K562 (cell line): ENCODE data around the gene ATP6V0A4. TPM values are rescaled to one million over a fixed set of nuclear protein-coding genes. Genes with fewer than 3 reads are reported as not detected.

Source experiments
- ATAC-seq: fragments of 200-7000 bp; cut with Tn5 transposase; 3 replicates; pipeline ENCODE4 v1.9.1; 2020; ENCODE audit warnings: moderate library complexity
- BruUV-seq: library from RNA; stranded (reverse); fragments of 400-500 nt; replicated peaks from 2 replicates; lab custom pipeline; 2021; lab: Mats Ljungman, UMichigan
- CTCF ChIA-PET: fragments of 300-600 bp; formaldehyde crosslinking; extraction: SDS; loops from one replicate; lab custom pipeline; 2021; ENCODE audit warnings: low intra/inter-chr PET ratio; lab: Yijun Ruan, JAX
- POLR2A ChIA-PET: fragments of 300-600, 350-650 bp; sonication (Branson Sonifier 250); formaldehyde crosslinking; extraction: SDS; loops from one replicate; lab custom pipeline; 2021; ENCODE audit warnings: antibody characterized with exemption, inconsistent platforms; lab: Yijun Ruan, JAX
- DNase-seq, 4 experiments: peaks; one replicate each; pipeline versions ENCODE4 v3.0.0 to v3.0.0-alpha.2; 2011 to 2018; ENCODE audit warnings: low spot score in 3 of 4, mixed read lengths in 3 of 4; ENCODE audit errors: extremely low read depth in 1 of 4
- FAIRE-seq: peaks from 2 replicates; lab custom pipeline; 2011; peaks lifted over from hg19 to GRCh38; lab: Jason Lieb, UNC
- H2AFZ ChIP-seq: 2 replicates; pipeline ENCODE4 v1.6.0; 2011; ENCODE audit warnings: low read depth, low read length, control low read depth, inconsistent platforms
- H3K27ac ChIP-seq: fragments of 200-600 bp; 3 replicates; pipeline ENCODE4 v1.8.0; 2011; ENCODE audit warnings: low read depth, mild to moderate bottlenecking, control low read depth, inconsistent platforms, low read length, moderate library complexity, mixed read lengths; ENCODE audit errors: extremely low read depth
- H3K27me3 ChIP-seq, 2 experiments: fragments of 300-600 bp in 1 of 2; 2 replicates in 1 of 2; 3 replicates in 1 of 2; pipeline versions ENCODE4 v1.6.0 to v1.8.0; 2011; ENCODE audit warnings: inconsistent platforms in 2 of 2, low read length in 2 of 2, mild to moderate bottlenecking in 1 of 2, mixed read lengths in 1 of 2, moderate library complexity in 1 of 2; ENCODE audit not compliant: control insufficient read depth in 2 of 2, insufficient read depth in 2 of 2
- H3K36me3 ChIP-seq: fragments of 300-600 bp; 3 replicates; pipeline ENCODE4 v1.8.0; 2011; ENCODE audit warnings: mild to moderate bottlenecking, low read length, inconsistent platforms; ENCODE audit not compliant: control insufficient read depth, insufficient read depth
- H3K4me1 ChIP-seq, 2 experiments: fragments of 200-600 bp in 1 of 2; replicated peaks in 1 of 2; 2 replicates in 1 of 2; 3 replicates in 1 of 2; pipeline versions ENCODE4 v1.5.1 to v1.8.0; 2011; ENCODE audit warnings: inconsistent platforms in 2 of 2, low read length in 2 of 2, mild to moderate bottlenecking in 1 of 2, mixed read lengths in 1 of 2, moderate library complexity in 1 of 2; ENCODE audit not compliant: control insufficient read depth in 2 of 2, insufficient read depth in 2 of 2
- H3K4me2 ChIP-seq: 2 replicates; pipeline ENCODE4 v1.6.1; 2011; ENCODE audit warnings: low read length, control low read depth, inconsistent platforms, mixed read lengths; ENCODE audit not compliant: insufficient read depth
- H3K4me3 ChIP-seq: fragments of 200-600 bp; sonication (generic), shearing (Covaris generic); 2 replicates; pipeline ENCODE4 v1.5.1; 2016; ENCODE audit warnings: control low read depth, inconsistent platforms
- H3K79me2 ChIP-seq: fragments of 200-600 bp; 3 replicates; pipeline ENCODE4 v1.8.0; 2011; ENCODE audit warnings: low read length, inconsistent platforms; ENCODE audit not compliant: control insufficient read depth, insufficient read depth
- H3K9ac ChIP-seq, 2 experiments: 2 replicates each; pipeline versions ENCODE4 v1.6.0 to v1.6.1; 2011; ENCODE audit warnings: low read depth in 2 of 2, low read length in 2 of 2, control low read depth in 1 of 2, inconsistent platforms in 1 of 2, mild to moderate bottlenecking in 1 of 2, mixed read lengths in 1 of 2; ENCODE audit not compliant: insufficient read depth in 1 of 2
- H3K9me1 ChIP-seq: one replicate; pipeline ENCODE4 v1.6.0; 2011; ENCODE audit warnings: inconsistent platforms, mild to moderate bottlenecking, low read length, moderate library complexity; ENCODE audit not compliant: control insufficient read depth, insufficient read depth
- H3K9me3 ChIP-seq: replicated peaks from 2 replicates; pipeline ENCODE4 v1.5.1; 2011; ENCODE audit warnings: low read depth, low read length, inconsistent platforms; ENCODE audit not compliant: control insufficient read depth, insufficient read depth
- H4K20me1 ChIP-seq: replicated peaks from 2 replicates; pipeline ENCODE4 v1.6.1; 2011; ENCODE audit warnings: low read length, inconsistent platforms, mixed read lengths; ENCODE audit not compliant: control insufficient read depth, insufficient read depth
- KAT2B ChIP-seq: IDR thresholded peaks from one replicate; pipeline ENCODE4 v1.6.1; 2012; ENCODE audit warnings: low read depth, mild to moderate bottlenecking, control low read depth, inconsistent platforms, low read length, moderate library complexity
- PRMT5 ChIP-seq: sonication (generic); formaldehyde crosslinking; IDR thresholded peaks from 2 replicates; pipeline ENCODE4 v1.5.0; 2020; ENCODE audit warnings: missing genetic modification reagents
- SMAD4 ChIP-seq: fragments of 250-450 bp; sonication (Bioruptor Pico); conservative IDR thresholded peaks from 2 replicates; pipeline ENCODE4 v1.8.0; 2021; ENCODE audit warnings: inconsistent platforms, mild to moderate bottlenecking, moderate library complexity
- TSC22D4 ChIP-seq: fragments of 450-650 bp; IDR thresholded peaks from 2 replicates; pipeline ENCODE4 v1.6.1; 2016; ENCODE audit warnings: missing genetic modification characterization, missing biosample characterization, control low read depth
- WGBS: fragments of 100-300 bp; shearing (Covaris generic); methylation state at CpG from one replicate; pipeline ENCODE4 v1.1.6; 2016; ENCODE audit warnings: low coverage, mixed read lengths; ENCODE audit not compliant: insufficient coverage; ENCODE audit errors: missing lambda C conversion rate; 5-methylcytosine and 5-hydroxymethylcytosine counted together
- in situ Hi-C: fragments of 300-500 bp; cut with MboI; formaldehyde crosslinking; loops from 4 replicates; pipeline ENCODE4 v1.15.0; 2018; ENCODE audit warnings: inconsistent platforms, mixed read lengths
- intact Hi-C: fragments of 100-400 bp; cut with micrococcal nuclease; formaldehyde crosslinking; loops from 2 replicates; pipeline ENCODE4 v1.14.2; 2022
- polyA plus RNA-seq, 8 experiments: library from polyadenylated mRNA; depleted of rRNA in 4 of 8; stranded (reverse) in 5 of 8; unstranded in 3 of 8; fragments of >200 nt; fragmentation: Nextera tagmentation in 2 of 8; fragmentation: Illumina TruSeq in 1 of 8; extraction: Ambion mirVana in 2 of 8; extraction: Trizol in 1 of 8; gene quantifications; 2 replicates each; pipeline versions ENCODE4 v1.2.1 to v1.2.3, GENCODE V29; 2011 to 2014; ENCODE audit warnings: inconsistent platforms in 1 of 8, missing spikeins in 1 of 8
- total RNA-seq, 7 experiments: library from RNA; depleted of rRNA in 6 of 7; stranded (reverse); fragments of >200 nt in 6 of 7; fragmentation: Illumina TruSeq in 2 of 7; extraction: Trizol in 2 of 7; gene quantifications; 2 replicates each; pipeline versions ENCODE4 v1.2.1 to v1.2.3, GENCODE V29; 2011 to 2021; ENCODE audit warnings: low replicate concordance in 1 of 7
- TF ChIP-seq, protein P1 (sequence below): fragments of 200-600 bp; sonication (generic); IDR thresholded peaks from one replicate; pipeline ENCODE4 v1.6.1; 2012; ENCODE audit warnings: mild to moderate bottlenecking, low read depth, low read length, inconsistent platforms
- TF ChIP-seq, protein P2 (sequence below): fragments of 150-350 bp; IDR thresholded peaks from 2 replicates; pipeline ENCODE4 v1.6.1; 2014; ENCODE audit warnings: low read depth, mild to moderate bottlenecking, low read length, borderline replicate concordance

Gene ATP6V0A4
- total and polyA plus RNA-seq, 9 of the 15 experiments (the other 6 are each of a cell fraction or from before 2014, with no cell fraction given): 0.03 TPM; not detected in 8

DNA sequence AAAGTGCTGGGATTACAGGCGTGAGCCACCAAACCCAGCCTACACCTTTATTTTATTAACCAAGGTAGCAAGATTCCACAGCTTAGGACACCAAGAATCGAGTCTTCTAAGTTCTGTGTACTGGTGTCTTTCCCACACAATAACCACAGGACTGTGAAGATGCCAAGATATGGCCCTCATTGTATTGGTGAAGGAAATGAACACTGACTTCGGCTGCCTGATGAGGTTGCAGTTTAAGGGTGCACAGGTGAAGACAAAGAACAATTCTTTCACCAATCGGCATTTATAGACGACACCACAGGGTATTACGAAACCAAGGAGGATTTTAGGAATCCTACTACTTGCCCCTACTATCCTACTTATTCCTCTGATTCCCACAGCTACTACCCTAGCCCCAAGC lies 49.3 kb downstream of the ATP6V0A4 start:
- H3K27me3 ChIP-seq: peaks cover 45 to 65% of the 10 kb centered on the region in 2 experiments
- DNase-seq (no peak), FAIRE-seq (no peak), ATAC-seq (no peak)
- H3K4me2 ChIP-seq: no peak overlapping the region
- H3K4me3 ChIP-seq: no peak overlapping the region
- peaks cover 0 to 7% of the 10 kb centered on the region in 2 experiments; a peak in 1 of 5 replicates for H3K4me1 ChIP-seq
- intact Hi-C loops (no loop called here), in situ Hi-C loops (no loop called here)
- H3K79me2 ChIP-seq: no peaks in the 10 kb centered on the region
- H2AFZ ChIP-seq: no peak overlapping the region
- 0 out of 2 replicates have a peak, but pooled peaks cover 4% of the 10 kb centered on the region for H4K20me1 ChIP-seq
- no TSS peak for BruUV-seq
- no peaks in the 10 kb centered on the region for H3K9me3 ChIP-seq
- H3K9ac ChIP-seq: no peak overlapping the region
- no peak overlapping the region for H3K27ac ChIP-seq
- POLR2A ChIA-PET: no interaction called here
- peaks cover 3% of the 10 kb centered on the region for H3K9me1 ChIP-seq
- CTCF ChIA-PET: no interaction called here
- no peaks in the 10 kb centered on the region for H3K36me3 ChIP-seq
- WGBS: 3% methylated on average over 6 of the region's 6 CpGs
- TF ChIP-seq, protein P1, sequence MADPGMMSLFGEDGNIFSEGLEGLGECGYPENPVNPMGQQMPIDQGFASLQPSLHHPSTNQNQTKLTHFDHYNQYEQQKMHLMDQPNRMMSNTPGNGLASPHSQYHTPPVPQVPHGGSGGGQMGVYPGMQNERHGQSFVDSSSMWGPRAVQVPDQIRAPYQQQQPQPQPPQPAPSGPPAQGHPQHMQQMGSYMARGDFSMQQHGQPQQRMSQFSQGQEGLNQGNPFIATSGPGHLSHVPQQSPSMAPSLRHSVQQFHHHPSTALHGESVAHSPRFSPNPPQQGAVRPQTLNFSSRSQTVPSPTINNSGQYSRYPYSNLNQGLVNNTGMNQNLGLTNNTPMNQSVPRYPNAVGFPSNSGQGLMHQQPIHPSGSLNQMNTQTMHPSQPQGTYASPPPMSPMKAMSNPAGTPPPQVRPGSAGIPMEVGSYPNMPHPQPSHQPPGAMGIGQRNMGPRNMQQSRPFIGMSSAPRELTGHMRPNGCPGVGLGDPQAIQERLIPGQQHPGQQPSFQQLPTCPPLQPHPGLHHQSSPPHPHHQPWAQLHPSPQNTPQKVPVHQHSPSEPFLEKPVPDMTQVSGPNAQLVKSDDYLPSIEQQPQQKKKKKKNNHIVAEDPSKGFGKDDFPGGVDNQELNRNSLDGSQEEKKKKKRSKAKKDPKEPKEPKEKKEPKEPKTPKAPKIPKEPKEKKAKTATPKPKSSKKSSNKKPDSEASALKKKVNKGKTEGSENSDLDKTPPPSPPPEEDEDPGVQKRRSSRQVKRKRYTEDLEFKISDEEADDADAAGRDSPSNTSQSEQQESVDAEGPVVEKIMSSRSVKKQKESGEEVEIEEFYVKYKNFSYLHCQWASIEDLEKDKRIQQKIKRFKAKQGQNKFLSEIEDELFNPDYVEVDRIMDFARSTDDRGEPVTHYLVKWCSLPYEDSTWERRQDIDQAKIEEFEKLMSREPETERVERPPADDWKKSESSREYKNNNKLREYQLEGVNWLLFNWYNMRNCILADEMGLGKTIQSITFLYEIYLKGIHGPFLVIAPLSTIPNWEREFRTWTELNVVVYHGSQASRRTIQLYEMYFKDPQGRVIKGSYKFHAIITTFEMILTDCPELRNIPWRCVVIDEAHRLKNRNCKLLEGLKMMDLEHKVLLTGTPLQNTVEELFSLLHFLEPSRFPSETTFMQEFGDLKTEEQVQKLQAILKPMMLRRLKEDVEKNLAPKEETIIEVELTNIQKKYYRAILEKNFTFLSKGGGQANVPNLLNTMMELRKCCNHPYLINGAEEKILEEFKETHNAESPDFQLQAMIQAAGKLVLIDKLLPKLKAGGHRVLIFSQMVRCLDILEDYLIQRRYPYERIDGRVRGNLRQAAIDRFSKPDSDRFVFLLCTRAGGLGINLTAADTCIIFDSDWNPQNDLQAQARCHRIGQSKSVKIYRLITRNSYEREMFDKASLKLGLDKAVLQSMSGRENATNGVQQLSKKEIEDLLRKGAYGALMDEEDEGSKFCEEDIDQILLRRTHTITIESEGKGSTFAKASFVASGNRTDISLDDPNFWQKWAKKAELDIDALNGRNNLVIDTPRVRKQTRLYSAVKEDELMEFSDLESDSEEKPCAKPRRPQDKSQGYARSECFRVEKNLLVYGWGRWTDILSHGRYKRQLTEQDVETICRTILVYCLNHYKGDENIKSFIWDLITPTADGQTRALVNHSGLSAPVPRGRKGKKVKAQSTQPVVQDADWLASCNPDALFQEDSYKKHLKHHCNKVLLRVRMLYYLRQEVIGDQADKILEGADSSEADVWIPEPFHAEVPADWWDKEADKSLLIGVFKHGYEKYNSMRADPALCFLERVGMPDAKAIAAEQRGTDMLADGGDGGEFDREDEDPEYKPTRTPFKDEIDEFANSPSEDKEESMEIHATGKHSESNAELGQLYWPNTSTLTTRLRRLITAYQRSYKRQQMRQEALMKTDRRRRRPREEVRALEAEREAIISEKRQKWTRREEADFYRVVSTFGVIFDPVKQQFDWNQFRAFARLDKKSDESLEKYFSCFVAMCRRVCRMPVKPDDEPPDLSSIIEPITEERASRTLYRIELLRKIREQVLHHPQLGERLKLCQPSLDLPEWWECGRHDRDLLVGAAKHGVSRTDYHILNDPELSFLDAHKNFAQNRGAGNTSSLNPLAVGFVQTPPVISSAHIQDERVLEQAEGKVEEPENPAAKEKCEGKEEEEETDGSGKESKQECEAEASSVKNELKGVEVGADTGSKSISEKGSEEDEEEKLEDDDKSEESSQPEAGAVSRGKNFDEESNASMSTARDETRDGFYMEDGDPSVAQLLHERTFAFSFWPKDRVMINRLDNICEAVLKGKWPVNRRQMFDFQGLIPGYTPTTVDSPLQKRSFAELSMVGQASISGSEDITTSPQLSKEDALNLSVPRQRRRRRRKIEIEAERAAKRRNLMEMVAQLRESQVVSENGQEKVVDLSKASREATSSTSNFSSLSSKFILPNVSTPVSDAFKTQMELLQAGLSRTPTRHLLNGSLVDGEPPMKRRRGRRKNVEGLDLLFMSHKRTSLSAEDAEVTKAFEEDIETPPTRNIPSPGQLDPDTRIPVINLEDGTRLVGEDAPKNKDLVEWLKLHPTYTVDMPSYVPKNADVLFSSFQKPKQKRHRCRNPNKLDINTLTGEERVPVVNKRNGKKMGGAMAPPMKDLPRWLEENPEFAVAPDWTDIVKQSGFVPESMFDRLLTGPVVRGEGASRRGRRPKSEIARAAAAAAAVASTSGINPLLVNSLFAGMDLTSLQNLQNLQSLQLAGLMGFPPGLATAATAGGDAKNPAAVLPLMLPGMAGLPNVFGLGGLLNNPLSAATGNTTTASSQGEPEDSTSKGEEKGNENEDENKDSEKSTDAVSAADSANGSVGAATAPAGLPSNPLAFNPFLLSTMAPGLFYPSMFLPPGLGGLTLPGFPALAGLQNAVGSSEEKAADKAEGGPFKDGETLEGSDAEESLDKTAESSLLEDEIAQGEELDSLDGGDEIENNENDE: no peak
- TF ChIP-seq KAT2B (no peak), SMAD4 (CRISPR knock-in tag) (no peak), PRMT5 (no peak), TSC22D4 (tag) (no peak)
- TF ChIP-seq, protein P2, sequence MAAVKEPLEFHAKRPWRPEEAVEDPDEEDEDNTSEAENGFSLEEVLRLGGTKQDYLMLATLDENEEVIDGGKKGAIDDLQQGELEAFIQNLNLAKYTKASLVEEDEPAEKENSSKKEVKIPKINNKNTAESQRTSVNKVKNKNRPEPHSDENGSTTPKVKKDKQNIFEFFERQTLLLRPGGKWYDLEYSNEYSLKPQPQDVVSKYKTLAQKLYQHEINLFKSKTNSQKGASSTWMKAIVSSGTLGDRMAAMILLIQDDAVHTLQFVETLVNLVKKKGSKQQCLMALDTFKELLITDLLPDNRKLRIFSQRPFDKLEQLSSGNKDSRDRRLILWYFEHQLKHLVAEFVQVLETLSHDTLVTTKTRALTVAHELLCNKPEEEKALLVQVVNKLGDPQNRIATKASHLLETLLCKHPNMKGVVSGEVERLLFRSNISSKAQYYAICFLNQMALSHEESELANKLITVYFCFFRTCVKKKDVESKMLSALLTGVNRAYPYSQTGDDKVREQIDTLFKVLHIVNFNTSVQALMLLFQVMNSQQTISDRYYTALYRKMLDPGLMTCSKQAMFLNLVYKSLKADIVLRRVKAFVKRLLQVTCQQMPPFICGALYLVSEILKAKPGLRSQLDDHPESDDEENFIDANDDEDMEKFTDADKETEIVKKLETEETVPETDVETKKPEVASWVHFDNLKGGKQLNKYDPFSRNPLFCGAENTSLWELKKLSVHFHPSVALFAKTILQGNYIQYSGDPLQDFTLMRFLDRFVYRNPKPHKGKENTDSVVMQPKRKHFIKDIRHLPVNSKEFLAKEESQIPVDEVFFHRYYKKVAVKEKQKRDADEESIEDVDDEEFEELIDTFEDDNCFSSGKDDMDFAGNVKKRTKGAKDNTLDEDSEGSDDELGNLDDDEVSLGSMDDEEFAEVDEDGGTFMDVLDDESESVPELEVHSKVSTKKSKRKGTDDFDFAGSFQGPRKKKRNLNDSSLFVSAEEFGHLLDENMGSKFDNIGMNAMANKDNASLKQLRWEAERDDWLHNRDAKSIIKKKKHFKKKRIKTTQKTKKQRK: no peak
